ENCODE measurements around the gene PDXP.

The PDXP gene

GRCh38 chr22:37676736-37677492 lies 18.4 kb downstream of the PDXP start (continued):
- TF ChIP-seq KLF8 (tag by site-specific recombination; IDR thresholded peaks at IDR 0.05) (peak; percentile 88), ZNF692 (tag by site-specific recombination; IDR thresholded peaks at IDR 0.05) (peak; percentile 64), ZBTB10 (tag by site-specific recombination; IDR thresholded peaks at IDR 0.05) (peak; percentile 86), SP2 (tag by site-specific recombination; IDR thresholded peaks at IDR 0.05) (peak; percentile 88), KLF9 (tag by site-specific recombination; IDR thresholded peaks at IDR 0.05; ENCODE audit: low read depth) (peak; percentile 97), KLF7 (tag by site-specific recombination; IDR thresholded peaks at IDR 0.05; ENCODE audit: borderline replicate concordance) (peak; percentile 78; the same call in 1 of the 2 replicates), ZNF658 (tag by site-specific recombination; IDR thresholded peaks at IDR 0.05) (no peak), ZNF510 (tag by site-specific recombination; IDR thresholded peaks at IDR 0.05; ENCODE audit: insufficient replicate concordance) (no peak), GLIS1 (tag by site-specific recombination; IDR thresholded peaks at IDR 0.05) (peak; percentile 70; the same call in 1 of the 2 replicates), GFI1B (tag by site-specific recombination; IDR thresholded peaks at IDR 0.05) (no peak), EGR2 (tag by site-specific recombination; IDR thresholded peaks at IDR 0.05; ENCODE audit: low read depth) (peak; percentile 91), ZXDB (tag by site-specific recombination; IDR thresholded peaks at IDR 0.05) (peak; percentile 67), WT1 (tag by site-specific recombination; IDR thresholded peaks at IDR 0.05) (peak; percentile 76), ZNF558 (tag by site-specific recombination; IDR thresholded peaks at IDR 0.05) (no peak), ZNF341 (tag by site-specific recombination; IDR thresholded peaks at IDR 0.05; ENCODE audit: low read depth) (0 out of 2 replicates have a peak, but pooled peaks have one; percentile 60)

GRCh38 chr22:37677493-37677974 lies 19.0 kb downstream of the PDXP start:
- CTCF ChIA-PET = interaction anchor here (0.6 to 15.8 kb wide), 3 partner anchors 39 to 1005 kb away, joined by 3 to 353 read pairs (median 3); partner anchors contain the start of gene SH3BP1
- no peak for TF ChIP-seq WT1 (tag by site-specific recombination; IDR thresholded peaks at IDR 0.05)
- peak; percentile 44 for TF ChIP-seq ZNF513 (tag by site-specific recombination; IDR thresholded peaks at IDR 0.05)
- TF ChIP-seq ZNF623 (tag by site-specific recombination; IDR thresholded peaks at IDR 0.05) = peak; percentile 17; the same call in 1 of the 2 replicates
- 0 out of 2 replicates have a peak, but pooled peaks have one; percentile 2 for TF ChIP-seq ZNF10 (tag by site-specific recombination; IDR thresholded peaks at IDR 0.05)
- POLR2A ChIA-PET = interaction anchor here (0.6 to 3.9 kb wide), 8 partner anchors 10 to 69 kb away, joined by 3 to 78 read pairs (median 4); partner anchors contain the start of genes GGA1 and PDXP
- Histone ChIP-seq H3K27ac (ENCODE audit: extremely low read depth, low read depth, low read length) (no peak overlapping the region), H3K9me3 (ENCODE audit: control insufficient read depth, insufficient read depth, low read depth, low read length) (no peaks in the 10 kb centered on the region), H3K36me3 (ENCODE audit: control insufficient read depth in 2 of 2, insufficient read depth in 1 of 2, low read length in 2 of 2) (no peaks in the 10 kb centered on the region), H3K4me1 (ENCODE audit: control insufficient read depth, insufficient read depth, low read length) (peaks cover 9% of the 10 kb centered on the region), H3K4me3 (ENCODE audit: low read depth, low read length) (peak overlapping the region; percentile 39)

Measured in HEK293 (cell line).